ENCODE data around the gene MACROD1.

The MACROD1 gene

GRCh38 chr11:64157631-64158394, 8.1 kb downstream of the MACROD1 start:
- no peak for DNase-seq
- in situ Hi-C loops (cut with HindIII; ENCODE audit: low pct_ligation_motif_present, low pct_unique_long_range_greater_than_20kb, low sequenced_read_pairs) = no loop called here

- in situ Hi-C loops (cut with HindIII; ENCODE audit: low pct_ligation_motif_present, low pct_unique_long_range_greater_than_20kb, low sequenced_read_pairs) = no loop called here
- no peak for DNase-seq
Measured at GRCh38 chr11:64156235-64157011, 9.5 kb downstream of the MACROD1 start.

GRCh38 chr11:64153812-64154211, 12.1 kb downstream of the MACROD1 start:
- in situ Hi-C loops (cut with HindIII; ENCODE audit: low pct_ligation_motif_present, low pct_unique_long_range_greater_than_20kb, low sequenced_read_pairs) = no loop called here
- no peak for DNase-seq

- peak; percentile 52 for DNase-seq
- in situ Hi-C loops (cut with HindIII; ENCODE audit: low pct_ligation_motif_present, low pct_unique_long_range_greater_than_20kb, low sequenced_read_pairs) = no loop called here
Measured at GRCh38 chr11:64152841-64153691, 12.8 kb downstream of the MACROD1 start.

GRCh38 chr11:64151337-64151736, 14.6 kb downstream of the MACROD1 start:
- in situ Hi-C loops (cut with HindIII; ENCODE audit: low pct_ligation_motif_present, low pct_unique_long_range_greater_than_20kb, low sequenced_read_pairs) = no loop called here

GRCh38 chr11:64150481-64151239, 15.3 kb downstream of the MACROD1 start:
- no peak for DNase-seq
- in situ Hi-C loops (cut with HindIII; ENCODE audit: low pct_ligation_motif_present, low pct_unique_long_range_greater_than_20kb, low sequenced_read_pairs) = no loop called here

More at GRCh38 chr11:64151337-64151736, 14.6 kb downstream of the MACROD1 start:
- DNase-seq = no peak

GRCh38 chr11:64150051-64150450, 15.9 kb downstream of the MACROD1 start:
- in situ Hi-C loops (cut with HindIII; ENCODE audit: low pct_ligation_motif_present, low pct_unique_long_range_greater_than_20kb, low sequenced_read_pairs) = no loop called here
- DNase-seq = no peak

GRCh38 chr11:64148917-64149617, 16.8 kb downstream of the MACROD1 start:
- in situ Hi-C loops (cut with HindIII; ENCODE audit: low pct_ligation_motif_present, low pct_unique_long_range_greater_than_20kb, low sequenced_read_pairs) = no loop called here
- DNase-seq = no peak

- in situ Hi-C loops (cut with HindIII; ENCODE audit: low pct_ligation_motif_present, low pct_unique_long_range_greater_than_20kb, low sequenced_read_pairs) = no loop called here
- peak; percentile 59 for DNase-seq
Measured at GRCh38 chr11:64148226-64148916, 17.5 kb downstream of the MACROD1 start.

GRCh38 chr11:64146036-64146955, 19.6 kb downstream of the MACROD1 start:
- in situ Hi-C loops (cut with HindIII; ENCODE audit: low pct_ligation_motif_present, low pct_unique_long_range_greater_than_20kb, low sequenced_read_pairs) = no loop called here
- peak; percentile 43 for DNase-seq

GRCh38 chr11:64144587-64145472, 21.1 kb downstream of the MACROD1 start:
- DNase-seq = no peak
- in situ Hi-C loops (cut with HindIII; ENCODE audit: low pct_ligation_motif_present, low pct_unique_long_range_greater_than_20kb, low sequenced_read_pairs) = no loop called here

GRCh38 chr11:64141081-64141783, 24.7 kb downstream of the MACROD1 start:
- in situ Hi-C loops (cut with HindIII; ENCODE audit: low pct_ligation_motif_present, low pct_unique_long_range_greater_than_20kb, low sequenced_read_pairs) = no loop called here
- DNase-seq = peak; percentile 73

GRCh38 chr11:64140082-64140481, 25.8 kb downstream of the MACROD1 start:
- in situ Hi-C loops (cut with HindIII; ENCODE audit: low pct_ligation_motif_present, low pct_unique_long_range_greater_than_20kb, low sequenced_read_pairs) = no loop called here

GRCh38 chr11:64139049-64139448, 26.9 kb downstream of the MACROD1 start:
- in situ Hi-C loops (cut with HindIII; ENCODE audit: low pct_ligation_motif_present, low pct_unique_long_range_greater_than_20kb, low sequenced_read_pairs) = no loop called here
- DNase-seq = no peak

More at GRCh38 chr11:64140082-64140481, 25.8 kb downstream of the MACROD1 start:
- DNase-seq = no peak

GRCh38 chr11:64138398-64138797, 27.5 kb downstream of the MACROD1 start:
- DNase-seq = no peak
- in situ Hi-C loops (cut with HindIII; ENCODE audit: low pct_ligation_motif_present, low pct_unique_long_range_greater_than_20kb, low sequenced_read_pairs) = no loop called here

Measured in ACHN (cell line).